DMS53 treated with DMSO at 0.1 percent for 48 hours (cell line): Measurements from ENCODE around the gene RNASEH2C.
"Not testable (repeated sequence)": the region's sequence is repeated elsewhere in the genome, so short reads cannot be mapped to it uniquely, and the experiment has no call there.

ENCODE experiments used
- DNase-seq: peaks from one replicate; lab custom pipeline; 2025; ENCODE audit not compliant: unreplicated experiment; lab: John Stamatoyannopoulos, UW

RNASEH2C gene

GRCh38 chr11:65691847-65692246 is 28.8 kb downstream of the RNASEH2C start:
- not testable (repeated sequence) for DNase-seq

- DNase-seq: no peak
Observed at GRCh38 chr11:65685981-65686380, 34.6 kb downstream of the RNASEH2C start.

- not testable (repeated sequence) for DNase-seq
Observed at GRCh38 chr11:65683480-65683879, 37.1 kb downstream of the RNASEH2C start.

- DNase-seq: no peak
Observed at GRCh38 chr11:65680192-65680743, 40.3 kb downstream of the RNASEH2C start.

- DNase-seq: no peak
Observed at GRCh38 chr11:65672982-65673381, 47.6 kb downstream of the RNASEH2C start.

GRCh38 chr11:65672180-65672860 is 48.3 kb downstream of the RNASEH2C start:
- DNase-seq: no peak
